Measurements from ENCODE around the gene PLEKHJ1.
"Not testable (repeated sequence)": the region's sequence is repeated elsewhere in the genome, so short reads cannot be mapped to it uniquely, and the experiment has no call there.

Gene PLEKHJ1

GRCh38 chr19:2207991-2208860 lies 27.9 kb downstream of the PLEKHJ1 start:
- DNase-seq (ENCODE audit: low read depth, low spot score), result peak; percentile 31
- no peaks in the 10 kb centered on the region for H3K27me3 ChIP-seq (ENCODE audit: control insufficient read depth, insufficient read depth, low read length)
- peaks cover 21% of the 10 kb centered on the region for H3K36me3 ChIP-seq (ENCODE audit: control insufficient read depth, insufficient read depth, low read length)
- H3K4me3 ChIP-seq (ENCODE audit: low read length), result no peak overlapping the region
- no peaks in the 10 kb centered on the region; the same call in 1 of the 2 replicates for H3K4me1 ChIP-seq (ENCODE audit: control insufficient read depth, insufficient read depth, low read length)
- WGBS (ENCODE audit: insufficient coverage, insufficient read length), result no CpG with 5 or more reads among the region's 36 CpGs
- no peaks in the 10 kb centered on the region for H3K9me3 ChIP-seq (ENCODE audit: control insufficient read depth, insufficient read depth, low read length)
- H3K27ac ChIP-seq (ENCODE audit: low read length), result no peak overlapping the region

- Histone ChIP-seq H3K36me3 (ENCODE audit: control insufficient read depth, insufficient read depth, low read length) (peaks cover 26% of the 10 kb centered on the region), H3K4me1 (ENCODE audit: control insufficient read depth, insufficient read depth, low read length) (no peaks in the 10 kb centered on the region; the same call in 1 of the 2 replicates), H3K27me3 (ENCODE audit: control insufficient read depth, insufficient read depth, low read length) (no peaks in the 10 kb centered on the region), H3K27ac (ENCODE audit: low read length) (no peak overlapping the region), H3K4me3 (ENCODE audit: low read length) (no peak overlapping the region), H3K9me3 (ENCODE audit: control insufficient read depth, insufficient read depth, low read length) (no peaks in the 10 kb centered on the region)
- WGBS (ENCODE audit: insufficient coverage, insufficient read length), result no CpG with 5 or more reads among the region's 15 CpGs
- no peak for DNase-seq (ENCODE audit: low read depth, low spot score)
Measured at GRCh38 chr19:2207008-2207407, 29.1 kb downstream of the PLEKHJ1 start.

GRCh38 chr19:2202366-2202765 lies 33.8 kb downstream of the PLEKHJ1 start:
- Histone ChIP-seq H3K4me1 (ENCODE audit: control insufficient read depth, insufficient read depth, low read length) (no peaks in the 10 kb centered on the region), H3K27ac (ENCODE audit: low read length) (no peak overlapping the region), H3K9me3 (ENCODE audit: control insufficient read depth, insufficient read depth, low read length) (no peaks in the 10 kb centered on the region), H3K4me3 (ENCODE audit: low read length) (no peak overlapping the region), H3K27me3 (ENCODE audit: control insufficient read depth, insufficient read depth, low read length) (no peaks in the 10 kb centered on the region), H3K36me3 (ENCODE audit: control insufficient read depth, insufficient read depth, low read length) (peaks cover 16% of the 10 kb centered on the region)
- DNase-seq (ENCODE audit: low read depth, low spot score), result no peak
- WGBS (ENCODE audit: insufficient coverage, insufficient read length), result no CpG with 5 or more reads among the region's 15 CpGs

- no peak for DNase-seq (ENCODE audit: low read depth, low spot score)
- peaks cover 16% of the 10 kb centered on the region for H3K36me3 ChIP-seq (ENCODE audit: control insufficient read depth, insufficient read depth, low read length)
- no peaks in the 10 kb centered on the region for H3K9me3 ChIP-seq (ENCODE audit: control insufficient read depth, insufficient read depth, low read length)
- H3K4me1 ChIP-seq (ENCODE audit: control insufficient read depth, insufficient read depth, low read length), result no peaks in the 10 kb centered on the region
- no CpG with 5 or more reads among the region's 21 CpGs for WGBS (ENCODE audit: insufficient coverage, insufficient read length)
- H3K27me3 ChIP-seq (ENCODE audit: control insufficient read depth, insufficient read depth, low read length), result no peaks in the 10 kb centered on the region
- no peak overlapping the region for H3K27ac ChIP-seq (ENCODE audit: low read length)
- H3K4me3 ChIP-seq (ENCODE audit: low read length), result no peak overlapping the region
Measured at GRCh38 chr19:2201473-2202148, 34.5 kb downstream of the PLEKHJ1 start.

- DNase-seq (ENCODE audit: low read depth, low spot score); H3K9me3 ChIP-seq (ENCODE audit: control insufficient read depth, insufficient read depth, low read length); H3K4me1 ChIP-seq (ENCODE audit: control insufficient read depth, insufficient read depth, low read length); H3K4me3 ChIP-seq (ENCODE audit: low read length); H3K27ac ChIP-seq (ENCODE audit: low read length); H3K27me3 ChIP-seq (ENCODE audit: control insufficient read depth, insufficient read depth, low read length): not testable (repeated sequence)
- over 99% methylated on average over 45 of the region's 50 CpGs for WGBS (ENCODE audit: insufficient coverage, insufficient read length)
- peaks cover 16% of the 10 kb centered on the region for H3K36me3 ChIP-seq (ENCODE audit: control insufficient read depth, insufficient read depth, low read length)
Measured at GRCh38 chr19:2200624-2201294, 35.4 kb downstream of the PLEKHJ1 start.

- Histone ChIP-seq H3K27ac (ENCODE audit: low read length) (no peak overlapping the region), H3K36me3 (ENCODE audit: control insufficient read depth, insufficient read depth, low read length) (peaks cover 19% of the 10 kb centered on the region)
Measured at GRCh38 chr19:2199861-2200623, 36.1 kb downstream of the PLEKHJ1 start.

GRCh38 chr19:2199215-2199614 lies 36.9 kb downstream of the PLEKHJ1 start:
- no CpG with 5 or more reads among the region's 18 CpGs for WGBS (ENCODE audit: insufficient coverage, insufficient read length)
- peaks cover 19% of the 10 kb centered on the region for H3K36me3 ChIP-seq (ENCODE audit: control insufficient read depth, insufficient read depth, low read length)
- H3K4me1 ChIP-seq (ENCODE audit: control insufficient read depth, insufficient read depth, low read length), result no peaks in the 10 kb centered on the region
- H3K27ac ChIP-seq (ENCODE audit: low read length), result no peak overlapping the region
- DNase-seq (ENCODE audit: low read depth, low spot score), result no peak
- H3K9me3 ChIP-seq (ENCODE audit: control insufficient read depth, insufficient read depth, low read length), result no peaks in the 10 kb centered on the region
- H3K27me3 ChIP-seq (ENCODE audit: control insufficient read depth, insufficient read depth, low read length), result no peaks in the 10 kb centered on the region
- no peak overlapping the region for H3K4me3 ChIP-seq (ENCODE audit: low read length)

More at GRCh38 chr19:2199861-2200623, 36.1 kb downstream of the PLEKHJ1 start:
- Histone ChIP-seq H3K27me3 (ENCODE audit: control insufficient read depth, insufficient read depth, low read length) (no peaks in the 10 kb centered on the region), H3K4me1 (ENCODE audit: control insufficient read depth, insufficient read depth, low read length) (no peaks in the 10 kb centered on the region), H3K4me3 (ENCODE audit: low read length) (no peak overlapping the region), H3K9me3 (ENCODE audit: control insufficient read depth, insufficient read depth, low read length) (no peaks in the 10 kb centered on the region)
- WGBS (ENCODE audit: insufficient coverage, insufficient read length), result no CpG with 5 or more reads among the region's 37 CpGs
- no peak for DNase-seq (ENCODE audit: low read depth, low spot score)

GRCh38 chr19:2198317-2198716 lies 37.8 kb downstream of the PLEKHJ1 start:
- no peak for DNase-seq (ENCODE audit: low read depth, low spot score)
- no peaks in the 10 kb centered on the region for H3K9me3 ChIP-seq (ENCODE audit: control insufficient read depth, insufficient read depth, low read length)
- no peak overlapping the region for H3K4me3 ChIP-seq (ENCODE audit: low read length)
- H3K27ac ChIP-seq (ENCODE audit: low read length), result no peak overlapping the region
- no CpG with 5 or more reads among the region's 22 CpGs for WGBS (ENCODE audit: insufficient coverage, insufficient read length)
- H3K36me3 ChIP-seq (ENCODE audit: control insufficient read depth, insufficient read depth, low read length), result peaks cover 20% of the 10 kb centered on the region
- no peaks in the 10 kb centered on the region for H3K4me1 ChIP-seq (ENCODE audit: control insufficient read depth, insufficient read depth, low read length)
- no peaks in the 10 kb centered on the region for H3K27me3 ChIP-seq (ENCODE audit: control insufficient read depth, insufficient read depth, low read length)

- peaks cover 15% of the 10 kb centered on the region for H3K36me3 ChIP-seq (ENCODE audit: control insufficient read depth, insufficient read depth, low read length)
- DNase-seq (ENCODE audit: low read depth, low spot score), result no peak
- no CpG with 5 or more reads among the region's 15 CpGs for WGBS (ENCODE audit: insufficient coverage, insufficient read length)
- no peaks in the 10 kb centered on the region for H3K27me3 ChIP-seq (ENCODE audit: control insufficient read depth, insufficient read depth, low read length)
- no peak overlapping the region for H3K27ac ChIP-seq (ENCODE audit: low read length)
- no peaks in the 10 kb centered on the region for H3K4me1 ChIP-seq (ENCODE audit: control insufficient read depth, insufficient read depth, low read length)
- H3K9me3 ChIP-seq (ENCODE audit: control insufficient read depth, insufficient read depth, low read length), result no peaks in the 10 kb centered on the region
- no peak overlapping the region for H3K4me3 ChIP-seq (ENCODE audit: low read length)
Measured at GRCh38 chr19:2197270-2197669, 38.9 kb downstream of the PLEKHJ1 start.

GRCh38 chr19:2195914-2196313 lies 40.2 kb downstream of the PLEKHJ1 start:
- DNase-seq (ENCODE audit: low read depth, low spot score), result no peak
- no peaks in the 10 kb centered on the region for H3K27me3 ChIP-seq (ENCODE audit: control insufficient read depth, insufficient read depth, low read length)
- no peaks in the 10 kb centered on the region for H3K9me3 ChIP-seq (ENCODE audit: control insufficient read depth, insufficient read depth, low read length)
- no peaks in the 10 kb centered on the region for H3K4me1 ChIP-seq (ENCODE audit: control insufficient read depth, insufficient read depth, low read length)
- H3K4me3 ChIP-seq (ENCODE audit: low read length), result no peak overlapping the region
- no peak overlapping the region for H3K27ac ChIP-seq (ENCODE audit: low read length)
- WGBS (ENCODE audit: insufficient coverage, insufficient read length), result no CpG with 5 or more reads among the region's 19 CpGs
- H3K36me3 ChIP-seq (ENCODE audit: control insufficient read depth, insufficient read depth, low read length), result peaks cover 26% of the 10 kb centered on the region

All from iPS DF 6.9 (cell line).